BE2C (cell line): ENCODE results near the gene H2BK1.

Source experiments
- DNase-seq: peaks from one replicate; pipeline ENCODE4 v3.0.0-alpha.2; 2020
- H3K27me3 ChIP-seq: fragments of 250-450 bp; sonication (Bioruptor Pico); 2 replicates; pipeline ENCODE4 v1.5.1; 2020; ENCODE audit warnings: mild to moderate bottlenecking
- H3K36me3 ChIP-seq: fragments of 250-450 bp; sonication (Bioruptor Pico); 2 replicates; pipeline ENCODE4 v1.5.1; 2020; ENCODE audit warnings: mild to moderate bottlenecking
- H3K4me1 ChIP-seq: fragments of 250-450 bp; sonication (Bioruptor Pico); 2 replicates; pipeline ENCODE4 v1.5.1; 2020
- H3K4me3 ChIP-seq: 2 replicates; pipeline ENCODE4 v1.5.1; 2011; ENCODE audit warnings: low read depth, low read length
- H3K9me3 ChIP-seq: fragments of 250-450 bp; sonication (Bioruptor Pico); 2 replicates; pipeline ENCODE4 v1.5.1; 2020
- TF ChIP-seq, protein P1 (sequence below): IDR thresholded peaks from 2 replicates; pipeline ENCODE4 v1.5.1; 2012; ENCODE audit warnings: mild to moderate bottlenecking, low read depth, low read length

The H2BK1 gene

DNA sequence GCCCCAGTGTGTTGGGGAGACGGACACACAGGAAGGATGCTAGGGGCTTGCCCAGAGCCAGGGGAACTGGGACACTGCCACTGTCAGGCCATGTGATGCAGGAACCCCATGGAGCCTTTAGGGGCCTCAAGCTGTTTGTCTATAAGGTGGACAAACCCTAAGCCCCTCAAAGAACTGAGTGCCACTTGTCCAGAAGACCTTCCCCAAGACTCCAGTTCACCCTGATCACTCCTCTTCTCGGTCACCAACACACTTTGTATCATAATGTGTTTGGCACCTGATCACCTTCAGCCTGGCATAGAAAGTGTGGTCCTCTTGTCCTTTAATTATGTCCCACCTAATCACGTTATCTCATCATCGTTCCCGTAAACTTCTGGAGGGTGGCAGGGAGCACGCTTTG, 700 bp downstream of the H2BK1 start:
- H3K4me1 ChIP-seq: no peaks in the 10 kb centered on the region; the same call in 1 of the 2 replicates
- H3K4me3 ChIP-seq: no peak overlapping the region
- peaks cover 12% of the 10 kb centered on the region for H3K27me3 ChIP-seq
- TF ChIP-seq, protein P1, sequence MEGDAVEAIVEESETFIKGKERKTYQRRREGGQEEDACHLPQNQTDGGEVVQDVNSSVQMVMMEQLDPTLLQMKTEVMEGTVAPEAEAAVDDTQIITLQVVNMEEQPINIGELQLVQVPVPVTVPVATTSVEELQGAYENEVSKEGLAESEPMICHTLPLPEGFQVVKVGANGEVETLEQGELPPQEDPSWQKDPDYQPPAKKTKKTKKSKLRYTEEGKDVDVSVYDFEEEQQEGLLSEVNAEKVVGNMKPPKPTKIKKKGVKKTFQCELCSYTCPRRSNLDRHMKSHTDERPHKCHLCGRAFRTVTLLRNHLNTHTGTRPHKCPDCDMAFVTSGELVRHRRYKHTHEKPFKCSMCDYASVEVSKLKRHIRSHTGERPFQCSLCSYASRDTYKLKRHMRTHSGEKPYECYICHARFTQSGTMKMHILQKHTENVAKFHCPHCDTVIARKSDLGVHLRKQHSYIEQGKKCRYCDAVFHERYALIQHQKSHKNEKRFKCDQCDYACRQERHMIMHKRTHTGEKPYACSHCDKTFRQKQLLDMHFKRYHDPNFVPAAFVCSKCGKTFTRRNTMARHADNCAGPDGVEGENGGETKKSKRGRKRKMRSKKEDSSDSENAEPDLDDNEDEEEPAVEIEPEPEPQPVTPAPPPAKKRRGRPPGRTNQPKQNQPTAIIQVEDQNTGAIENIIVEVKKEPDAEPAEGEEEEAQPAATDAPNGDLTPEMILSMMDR: no peak
- H3K36me3 ChIP-seq: peaks cover 21% of the 10 kb centered on the region
- no peak for DNase-seq
- H3K9me3 ChIP-seq: no peaks in the 10 kb centered on the region

DNA sequence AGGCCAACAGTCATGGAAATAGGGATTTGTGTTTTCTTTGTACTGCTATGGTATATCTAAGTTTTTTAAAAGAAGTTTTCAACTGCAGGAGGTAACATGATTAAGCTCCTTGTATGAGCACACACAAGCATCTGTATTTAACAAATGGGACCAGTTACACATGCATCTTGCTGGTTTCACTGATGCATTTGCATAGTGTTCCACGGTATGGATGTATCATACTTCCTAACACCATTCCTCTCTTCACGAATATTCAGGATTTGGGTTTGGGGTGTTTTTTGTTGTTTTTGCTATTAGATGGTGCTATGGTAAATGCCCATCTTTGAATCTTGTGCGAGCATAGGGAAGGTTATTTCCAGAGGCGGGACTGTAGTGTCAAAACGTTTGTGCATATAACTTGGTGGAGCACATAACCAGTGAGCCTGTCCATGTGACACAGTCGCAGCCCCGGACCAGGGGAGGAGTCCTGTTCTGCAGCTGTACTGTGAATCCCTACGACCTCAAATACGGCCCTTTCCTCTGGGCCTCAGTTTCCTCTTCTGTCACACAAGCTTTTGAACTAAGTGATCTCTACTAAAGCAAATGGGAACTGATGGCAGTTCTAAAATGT, 1.9 kb downstream of the H2BK1 start:
- no peak for DNase-seq
- H3K36me3 ChIP-seq: peaks cover 8% of the 10 kb centered on the region
- no peaks in the 10 kb centered on the region for H3K9me3 ChIP-seq
- no peak overlapping the region for H3K4me3 ChIP-seq
- TF ChIP-seq, protein P1: no peak
- peaks cover 22% of the 10 kb centered on the region for H3K27me3 ChIP-seq
- no peaks in the 10 kb centered on the region; the same call in 1 of the 2 replicates for H3K4me1 ChIP-seq

DNA sequence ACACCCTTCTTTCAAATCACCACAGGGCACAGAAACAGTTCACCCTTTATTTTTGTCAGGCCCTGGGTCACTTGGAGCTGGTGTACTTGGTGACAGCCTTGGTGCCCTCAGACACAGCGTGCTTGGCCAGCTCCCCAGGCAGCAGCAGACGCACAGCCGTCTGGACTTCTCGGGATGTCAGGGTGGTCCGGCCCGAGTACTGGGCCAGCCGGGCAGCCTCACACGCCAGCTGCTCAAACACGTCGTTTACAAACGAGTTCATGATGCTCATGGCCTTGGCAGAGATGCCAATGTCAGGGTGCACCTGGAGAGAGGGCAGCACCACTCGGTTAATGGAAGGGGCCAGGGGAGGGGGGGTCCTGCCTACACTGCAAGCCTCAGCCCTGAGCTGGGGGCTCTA, 2.5 kb downstream of the H2BK1 start:
- Histone ChIP-seq H3K27me3 (peaks cover 22% of the 10 kb centered on the region), H3K4me3 (no peak overlapping the region), H3K36me3 (peaks cover 3% of the 10 kb centered on the region), H3K9me3 (no peaks in the 10 kb centered on the region), H3K4me1 (no peaks in the 10 kb centered on the region; the same call in 1 of the 2 replicates)
- no peak for DNase-seq
- TF ChIP-seq, protein P1: no peak

DNA sequence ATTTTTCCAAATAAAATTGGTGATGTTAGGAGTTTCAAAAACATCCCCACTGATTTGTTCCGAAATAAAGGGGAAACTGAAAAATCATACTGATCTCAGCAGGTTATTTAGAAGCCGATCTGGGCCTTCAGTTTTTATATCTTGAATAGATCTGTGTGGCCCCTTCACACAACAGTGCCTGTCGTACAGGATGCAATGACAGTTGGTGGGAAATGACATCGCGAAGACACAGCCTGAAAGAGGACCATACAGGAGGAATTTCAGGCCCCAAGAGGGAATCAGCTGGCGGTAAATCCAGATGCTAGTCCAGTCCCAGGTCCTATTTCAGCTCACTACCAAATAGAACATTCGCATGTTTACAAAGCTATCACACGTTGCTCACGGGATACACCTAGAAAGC, 3.0 kb downstream of the H2BK1 start:
- no peak overlapping the region for H3K4me3 ChIP-seq
- H3K4me1 ChIP-seq: no peaks in the 10 kb centered on the region; the same call in 1 of the 2 replicates
- peaks cover 2% of the 10 kb centered on the region; the same call in 1 of the 2 replicates for H3K36me3 ChIP-seq
- peaks cover 22% of the 10 kb centered on the region for H3K27me3 ChIP-seq
- TF ChIP-seq, protein P1: no peak
- H3K9me3 ChIP-seq: no peaks in the 10 kb centered on the region
- no peak for DNase-seq

DNA sequence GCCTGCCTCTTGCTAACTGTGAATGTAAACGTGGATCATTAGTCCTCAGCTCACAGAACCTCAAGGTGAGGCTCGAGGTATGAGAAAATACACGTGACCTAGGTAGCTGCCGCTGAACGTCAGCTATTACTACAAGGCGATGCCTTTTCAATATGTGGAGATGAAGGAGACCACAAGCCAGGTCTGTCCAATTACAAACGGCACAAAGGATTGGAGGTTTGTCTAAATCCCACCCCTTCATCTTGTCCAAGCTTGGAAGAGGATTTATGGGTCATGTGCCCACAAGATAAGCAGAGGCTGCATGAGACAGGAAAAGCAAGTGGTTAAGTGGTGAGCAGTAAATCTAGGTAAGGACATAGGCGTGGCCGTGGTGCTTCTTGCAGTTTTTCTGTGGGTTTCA, 3.4 kb downstream of the H2BK1 start:
- peaks cover 22% of the 10 kb centered on the region for H3K27me3 ChIP-seq

DNA sequence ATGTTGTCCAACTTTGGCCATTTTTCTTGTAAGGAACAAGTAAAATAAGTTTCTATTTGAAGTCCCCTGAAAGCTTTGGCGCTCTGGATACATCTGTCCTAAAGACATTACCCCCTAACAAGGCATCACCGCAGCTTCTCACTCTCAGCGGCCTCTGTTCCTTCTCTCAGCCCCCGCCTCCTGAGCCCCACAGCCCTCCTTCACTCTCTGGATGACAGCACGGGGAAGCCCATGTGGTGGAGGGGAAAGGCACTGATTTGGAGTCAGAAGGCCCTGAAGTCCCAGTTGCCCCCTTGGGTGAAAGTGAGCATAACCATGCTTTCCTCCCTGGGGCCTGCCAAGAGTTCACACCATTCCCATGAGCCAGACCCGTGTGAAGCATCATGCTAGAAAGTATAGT, 4.6 kb downstream of the H2BK1 start:
- H3K36me3 ChIP-seq: no peaks in the 10 kb centered on the region
- no peaks in the 10 kb centered on the region; the same call in 1 of the 2 replicates for H3K4me1 ChIP-seq
- no peak overlapping the region for H3K4me3 ChIP-seq
- DNase-seq: no peak
- no peaks in the 10 kb centered on the region for H3K9me3 ChIP-seq
- TF ChIP-seq, protein P1: no peak
- peaks cover 22% of the 10 kb centered on the region for H3K27me3 ChIP-seq

More for the DNA sequence above, 3.4 kb downstream of the H2BK1 start:
- H3K4me3 ChIP-seq: no peak overlapping the region
- no peaks in the 10 kb centered on the region for H3K36me3 ChIP-seq
- DNase-seq: no peak
- TF ChIP-seq, protein P1: no peak
- no peaks in the 10 kb centered on the region; the same call in 1 of the 2 replicates for H3K4me1 ChIP-seq
- no peaks in the 10 kb centered on the region for H3K9me3 ChIP-seq
